Activated B cell treated with CpG ODN at 0.5 μM for 24 hours (primary cell): Measurements from ENCODE around the gene VPS37B. TPM values are rescaled to one million over a fixed set of nuclear protein-coding genes. Genes with fewer than 3 reads are reported as not detected.

Experiments
- ATAC-seq: fragments of 200-7000 bp; cut with Tn5 transposase; one replicate; pipeline ENCODE4 v1.10.0; 2021; ENCODE audit warnings: low read depth, mild to moderate bottlenecking, moderate library complexity
- CTCF ChIA-PET: fragments of 350-600 bp; sonication (Branson Sonifier 250); formaldehyde crosslinking; loops from one replicate; lab custom pipeline; 2021; ENCODE audit warnings: antibody characterized with exemption; lab: Charles Lee
- POLR2A ChIA-PET: fragments of 350-600 bp; sonication (Branson Sonifier 250); formaldehyde crosslinking; loops from one replicate; lab custom pipeline; 2021; ENCODE audit warnings: antibody characterized with exemption; lab: Charles Lee
- DNase-seq: peaks from one replicate; pipeline ENCODE4 v3.0.0; 2022
- H3K27ac Mint-ChIP-seq: one replicate; pipeline ENCODE4 v1.8.0; 2020; ENCODE audit warnings: mixed read lengths
- H3K27me3 Mint-ChIP-seq: one replicate; pipeline ENCODE4 v1.8.0; 2021; ENCODE audit warnings: mixed read lengths
- H3K36me3 Mint-ChIP-seq: one replicate; pipeline ENCODE4 v1.8.0; 2021; ENCODE audit warnings: low read depth, mixed read lengths
- H3K4me1 Mint-ChIP-seq: one replicate; pipeline ENCODE4 v1.8.0; 2021; ENCODE audit warnings: mixed read lengths
- H3K4me3 Mint-ChIP-seq: one replicate; pipeline ENCODE4 v1.8.0; 2020; ENCODE audit warnings: mild to moderate bottlenecking, mixed read lengths
- H3K9me3 Mint-ChIP-seq: one replicate; pipeline ENCODE4 v1.8.0; 2020; ENCODE audit warnings: mixed read lengths
- CTCF ChIP-seq: fragments of 200-600 bp; IDR thresholded peaks from one replicate; pipeline ENCODE4 v1.8.0; 2022; ENCODE audit warnings: antibody characterized with exemption, mild to moderate bottlenecking
- intact Hi-C: fragments of 100-400 bp; cut with micrococcal nuclease; formaldehyde crosslinking; loops from one replicate; pipeline ENCODE4 v1.15.1; 2024
- total RNA-seq: library from RNA; stranded (reverse); gene quantifications from 2 replicates; pipeline ENCODE4 v1.2.3, GENCODE V29; 2022

VPS37B gene
- total RNA-seq, 1 donor from 2014 or later, result 54.1 TPM

- intact Hi-C loops, result loop anchor here (1.0 to 5.0 kb wide), 5 partner anchors 38 to 379 kb away; partner anchors contain the start of gene VPS37B
- Mint-ChIP-seq H3K27me3 (no peaks in the 10 kb centered on the region), H3K27ac (peak overlapping the region; percentile 53), H3K36me3 (peaks cover 74% of the 10 kb centered on the region), H3K9me3 (no peaks in the 10 kb centered on the region), H3K4me3 (no peak overlapping the region), H3K4me1 (peaks cover 40% of the 10 kb centered on the region)
- CTCF ChIA-PET, result interaction anchor here (1.4 to 9.9 kb wide), 5 partner anchors 11 to 115 kb away, joined by 5 to 145 read pairs (median 26); partner anchors contain the start of gene OGFOD2
- ATAC-seq (no peak), DNase-seq (no peak)
- no peak for TF ChIP-seq CTCF
- POLR2A ChIA-PET, result interaction anchor here (1.0 to 4.5 kb wide), 6 partner anchors 12 to 378 kb away, joined by 3 to 26 read pairs (median 4); no protein-coding TSS in a partner anchor
Measured at GRCh38 chr12:122859303-122860039, 36.5 kb downstream of the VPS37B start.

GRCh38 chr12:122858591-122859302 is 37.2 kb downstream of the VPS37B start:
- DNase-seq, result no peak
- intact Hi-C loops, result no loop called here
- Mint-ChIP-seq H3K27ac (peak overlapping the region; percentile 35), H3K4me3 (no peak overlapping the region), H3K27me3 (no peaks in the 10 kb centered on the region), H3K9me3 (no peaks in the 10 kb centered on the region), H3K4me1 (peaks cover 34% of the 10 kb centered on the region), H3K36me3 (peaks cover 75% of the 10 kb centered on the region)
- CTCF ChIA-PET, result interaction anchor here (1.4 to 9.9 kb wide), 5 partner anchors 12 to 116 kb away, joined by 5 to 145 read pairs (median 26); partner anchors contain the start of gene OGFOD2
- ATAC-seq, result no peak
- no peak for TF ChIP-seq CTCF
- POLR2A ChIA-PET, result interaction anchor here (1.3 to 2.3 kb wide), 3 partner anchors 50 to 379 kb away, joined by 3 to 8 read pairs (median 3); no protein-coding TSS in a partner anchor

- no peaks in the 10 kb centered on the region for H3K9me3 Mint-ChIP-seq
- peaks cover 29% of the 10 kb centered on the region for H3K4me1 Mint-ChIP-seq
- no peak for TF ChIP-seq CTCF
- DNase-seq (no peak), ATAC-seq (no peak)
- H3K36me3 Mint-ChIP-seq, result peaks cover 71% of the 10 kb centered on the region
- ChIA-PET CTCF (interaction anchor here (1.1 to 9.9 kb wide), 2 partner anchors 64 to 94 kb away, joined by 4 to 145 read pairs; no protein-coding TSS in a partner anchor), POLR2A (no interaction called here)
- no peak overlapping the region for H3K4me3 Mint-ChIP-seq
- H3K27ac Mint-ChIP-seq, result no peak overlapping the region
- no peaks in the 10 kb centered on the region for H3K27me3 Mint-ChIP-seq
- intact Hi-C loops, result no loop called here
Measured at GRCh38 chr12:122858171-122858570, 37.8 kb downstream of the VPS37B start.

- no peak overlapping the region for H3K4me3 Mint-ChIP-seq
- H3K4me1 Mint-ChIP-seq, result peaks cover 20% of the 10 kb centered on the region
- CTCF ChIA-PET, result interaction anchor here (1.1 to 9.9 kb wide), 3 partner anchors 63 to 95 kb away, joined by 4 to 145 read pairs (median 12); no protein-coding TSS in a partner anchor
- peaks cover 75% of the 10 kb centered on the region for H3K36me3 Mint-ChIP-seq
- H3K9me3 Mint-ChIP-seq, result no peaks in the 10 kb centered on the region
- no peak overlapping the region for H3K27ac Mint-ChIP-seq
- H3K27me3 Mint-ChIP-seq, result no peaks in the 10 kb centered on the region
- intact Hi-C loops, result no loop called here
- POLR2A ChIA-PET, result no interaction called here
- TF ChIP-seq CTCF, result no peak
- DNase-seq (no peak), ATAC-seq (no peak)
Measured at GRCh38 chr12:122856999-122857671, 38.8 kb downstream of the VPS37B start.
